ENCODE data around the gene FLT3LG. TPM values are rescaled to one million over a fixed set of nuclear protein-coding genes. Genes with fewer than 3 reads are reported as not detected.
A peak's percentile ranks its signal among the peaks of the same experiment; 100 is the strongest.

The FLT3LG gene
- total and polyA plus RNA-seq, 9 of the 15 experiments (the other 6 are each of a cell fraction or from before 2014, with no cell fraction given) = 0.31 to 6.4 (median 1.1) TPM

DNA sequence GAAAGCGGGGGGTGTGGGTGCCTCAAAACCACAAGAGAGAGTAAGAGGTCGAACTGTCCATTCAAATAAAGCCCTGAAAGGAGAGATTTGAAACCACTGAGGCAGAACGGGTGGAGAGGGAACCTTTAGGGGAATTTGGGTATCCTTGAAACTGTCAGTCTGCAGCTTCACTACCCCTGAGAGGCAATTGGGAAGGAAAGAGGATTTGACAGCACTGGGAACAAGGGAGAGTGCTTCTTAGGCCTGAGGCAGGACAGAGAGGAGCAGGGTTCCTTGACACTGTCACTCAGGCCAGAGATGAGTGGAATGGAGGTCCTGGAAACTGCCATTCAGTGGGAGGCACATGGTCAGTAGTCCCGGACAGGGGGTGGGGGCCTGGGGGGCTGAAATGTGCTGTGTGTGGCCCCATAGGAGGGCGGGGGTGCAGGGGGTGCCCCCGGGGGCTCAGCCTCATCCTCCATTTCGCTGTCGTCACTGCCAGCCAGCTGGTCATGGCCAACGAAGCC is 43.8 kb upstream of the FLT3LG start (continued):
- no peak for TF ChIP-seq SOX6 (IDR thresholded peaks at IDR 0.05)
- TF ChIP-seq HDAC8 (tag; IDR thresholded peaks at IDR 0.05) = no peak
- TF ChIP-seq MYC (IDR thresholded peaks at IDR 0.05; ENCODE audit: low read depth, low read length) = peak; percentile 64
- no peak for TF ChIP-seq MYC (CRISPR knock-in tag; IDR thresholded peaks at IDR 0.05; ENCODE audit: borderline replicate concordance, low read depth)
- no peak for TF ChIP-seq CREB1 (IDR thresholded peaks at IDR 0.05)
- TF ChIP-seq CREB1 (CRISPR knock-in tag; IDR thresholded peaks at IDR 0.05) = no peak
- TF ChIP-seq SNAPC5 (CRISPR knock-in tag; IDR thresholded peaks at IDR 0.05) = no peak
- no peak for TF ChIP-seq CC2D1A (IDR thresholded peaks at IDR 0.05)
- TF ChIP-seq ZNF778 (CRISPR knock-in tag; IDR thresholded peaks at IDR 0.05) = no peak
- no peak for TF ChIP-seq RFX1 (IDR thresholded peaks at IDR 0.05)
- no peak for TF ChIP-seq PURB (CRISPR knock-in tag; IDR thresholded peaks at IDR 0.05; ENCODE audit: low read depth)

- no peaks in the 10 kb centered on the region for H3K27me3 ChIP-seq (ENCODE audit: control insufficient read depth in 2 of 2, insufficient read depth in 2 of 2, low read length in 2 of 2)
- no peaks in the 10 kb centered on the region for H4K20me1 ChIP-seq (replicated peaks; ENCODE audit: control insufficient read depth, insufficient read depth, low read length)
- ChIA-PET POLR2A (interaction anchor here (1.0 to 1.6 kb wide), 3 partner anchors 9 to 19 kb away, joined by 4 to 14 read pairs (median 5); partner anchors contain the start of gene SLC17A7), CTCF (ENCODE audit: low intra/inter-chr PET ratio) (interaction anchor here (1.0 kb wide), 1 partner anchor 68 kb away, joined by 3 read pairs; no protein-coding TSS in a partner anchor)
- H3K4me3 ChIP-seq = peak overlapping the region; percentile 50
- no peaks in the 10 kb centered on the region for H3K9me3 ChIP-seq (replicated peaks; ENCODE audit: control insufficient read depth, insufficient read depth, low read depth, low read length)
- no peaks in the 10 kb centered on the region for H3K9me1 ChIP-seq (ENCODE audit: control insufficient read depth, insufficient read depth, low read length)
- H3K9ac ChIP-seq (ENCODE audit: insufficient read depth in 1 of 2, low read depth in 2 of 2, low read length in 2 of 2) = peak overlapping the region; percentile 72 to 94
- H3K36me3 ChIP-seq (ENCODE audit: control insufficient read depth, insufficient read depth, low read length) = no peaks in the 10 kb centered on the region; the same call in 2 of the 3 replicates
- FAIRE-seq = peak; percentile 89
- peak overlapping the region; percentile 84 for H2AFZ ChIP-seq (ENCODE audit: low read depth, low read length)
- TSS peak; percentile 92 for BruUV-seq (replicated peaks)
- in situ Hi-C loops (cut with MboI) (no loop called here), intact Hi-C loops (cut with micrococcal nuclease) (loop anchor here (2.0 kb wide), 1 partner anchor 38 kb away; no protein-coding TSS in a partner anchor)
- peaks cover 35 to 82% of the 10 kb centered on the region in 2 experiments for H3K4me1 ChIP-seq (replicated peaks in 1 of 2; ENCODE audit: control insufficient read depth in 2 of 2, insufficient read depth in 2 of 2, low read length in 2 of 2)
- peak overlapping the region; percentile 93 for H3K4me2 ChIP-seq (ENCODE audit: insufficient read depth, low read length)
- H3K79me2 ChIP-seq (ENCODE audit: control insufficient read depth, insufficient read depth, low read length) = peaks cover 9% of the 10 kb centered on the region
- ATAC-seq = peak; percentile 50
- peak overlapping the region; percentile 75 for H3K27ac ChIP-seq (ENCODE audit: extremely low read depth, low read depth, low read length)
- WGBS (ENCODE audit: insufficient coverage, low coverage, missing lambda C conversion rate) = 27% methylated on average over 26 of the region's 28 CpGs
- DNase-seq (ENCODE audit: extremely low read depth in 1 of 4, low spot score in 3 of 4) = peak; percentile 53 to 74 (median 58)
- TF ChIP-seq ELK1 (CRISPR knock-in tag; IDR thresholded peaks at IDR 0.05) = no peak
- TF ChIP-seq BDP1 (IDR thresholded peaks at IDR 0.05; ENCODE audit: insufficient read depth, insufficient read length) = no peak
- no peak for TF ChIP-seq MXD1 (CRISPR knock-in tag; IDR thresholded peaks at IDR 0.05; ENCODE audit: borderline replicate concordance, poor library complexity, severe bottlenecking)
- TF ChIP-seq, protein P1, sequence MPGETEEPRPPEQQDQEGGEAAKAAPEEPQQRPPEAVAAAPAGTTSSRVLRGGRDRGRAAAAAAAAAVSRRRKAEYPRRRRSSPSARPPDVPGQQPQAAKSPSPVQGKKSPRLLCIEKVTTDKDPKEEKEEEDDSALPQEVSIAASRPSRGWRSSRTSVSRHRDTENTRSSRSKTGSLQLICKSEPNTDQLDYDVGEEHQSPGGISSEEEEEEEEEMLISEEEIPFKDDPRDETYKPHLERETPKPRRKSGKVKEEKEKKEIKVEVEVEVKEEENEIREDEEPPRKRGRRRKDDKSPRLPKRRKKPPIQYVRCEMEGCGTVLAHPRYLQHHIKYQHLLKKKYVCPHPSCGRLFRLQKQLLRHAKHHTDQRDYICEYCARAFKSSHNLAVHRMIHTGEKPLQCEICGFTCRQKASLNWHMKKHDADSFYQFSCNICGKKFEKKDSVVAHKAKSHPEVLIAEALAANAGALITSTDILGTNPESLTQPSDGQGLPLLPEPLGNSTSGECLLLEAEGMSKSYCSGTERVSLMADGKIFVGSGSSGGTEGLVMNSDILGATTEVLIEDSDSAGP (CRISPR knock-in tag; IDR thresholded peaks at IDR 0.05) = 0 out of 2 replicates have a peak, but pooled peaks have one; percentile 56
- no peak for TF ChIP-seq ZNF217 (CRISPR knock-in tag; IDR thresholded peaks at IDR 0.05)
- no peak for TF ChIP-seq JUN (IDR thresholded peaks at IDR 0.05; ENCODE audit: borderline replicate concordance, low read depth, low read length)
- no peak for TF ChIP-seq JUN (CRISPR knock-in tag; IDR thresholded peaks at IDR 0.05; ENCODE audit: borderline replicate concordance)
- TF ChIP-seq ZC3H4 (CRISPR knock-in tag; IDR thresholded peaks at IDR 0.05; ENCODE audit: borderline replicate concordance) = no peak
These were observed 43.2 kb upstream of the FLT3LG start for GRCh38 chr19:49430678-49431329.
